H1 (cell line): ENCODE measurements around the gene MAP4K5. TPM values are rescaled to one million over a fixed set of nuclear protein-coding genes. Genes with fewer than 3 reads are reported as not detected.

Experiments used
- CTCF ChIA-PET: fragments of 300-600 bp; sonication (Branson Sonifier 250); formaldehyde crosslinking; loops from one replicate; lab custom pipeline; 2021; ENCODE audit not compliant: partially characterized antibody; lab: Charles Lee
- POLR2A ChIA-PET: fragments of 300-600 bp; sonication (Branson Sonifier 250); formaldehyde crosslinking; loops from one replicate; lab custom pipeline; 2021; ENCODE audit warnings: inconsistent platforms; ENCODE audit not compliant: partially characterized antibody; lab: Charles Lee
- DNase-seq, 2 experiments: peaks; one replicate each; pipeline versions ENCODE4 v3.0.0 to v3.0.0-alpha.2; 2010 to 2022; ENCODE audit warnings: low spot score in 2 of 2, low read depth in 1 of 2, mixed read lengths in 1 of 2
- FAIRE-seq: peaks from 2 replicates; lab custom pipeline; 2011; peaks lifted over from hg19 to GRCh38; lab: Jason Lieb, UNC
- H2AFZ ChIP-seq: 2 replicates; pipeline ENCODE4 v1.8.1; 2012; ENCODE audit warnings: low read length, inconsistent platforms
- H2AK5ac ChIP-seq: 2 replicates; pipeline ENCODE4 v1.6.1; 2013; ENCODE audit warnings: low read depth, low read length
- H2BK120ac ChIP-seq: replicated peaks from 2 replicates; pipeline ENCODE3; 2013; ENCODE audit warnings: low read depth, low read length, inconsistent platforms
- H2BK12ac ChIP-seq: 2 replicates; pipeline ENCODE4 v1.6.1; 2013; ENCODE audit warnings: low read depth, low read length
- H2BK15ac ChIP-seq: 2 replicates; pipeline ENCODE4 v1.6.1; 2013; ENCODE audit warnings: low read length
- H2BK20ac ChIP-seq: 2 replicates; pipeline ENCODE4 v1.6.1; 2013; ENCODE audit warnings: low read length
- H2BK5ac ChIP-seq: 2 replicates; pipeline ENCODE4 v1.6.1; 2013; ENCODE audit warnings: low read depth, low read length
- H3K14ac ChIP-seq: 2 replicates; pipeline ENCODE4 v1.6.1; 2013; ENCODE audit warnings: inconsistent platforms; ENCODE audit not compliant: insufficient read length
- H3K18ac ChIP-seq: 2 replicates; pipeline ENCODE4 v1.6.1; 2013; ENCODE audit warnings: low read length; ENCODE audit errors: extremely low read depth
- H3K23ac ChIP-seq: 2 replicates; pipeline ENCODE4 v1.6.1; 2013; ENCODE audit warnings: inconsistent platforms; ENCODE audit not compliant: insufficient read length
- H3K23me2 ChIP-seq: 2 replicates; pipeline ENCODE4 v1.6.1; 2013; ENCODE audit warnings: low read depth, low read length
- H3K27ac ChIP-seq: 2 replicates; pipeline ENCODE4 v1.6.1; 2011; ENCODE audit warnings: low read depth, low read length, inconsistent platforms
- H3K27me3 ChIP-seq, 4 experiments: replicated peaks in 1 of 4; 1 replicate in 1 of 4; 2 replicates in 3 of 4; pipeline versions ENCODE4 v1.6.1 to v1.8.1; 2011 to 2013; ENCODE audit warnings: low read length in 3 of 4, mild to moderate bottlenecking in 3 of 4, inconsistent platforms in 2 of 4, mixed read lengths in 2 of 4, moderate library complexity in 1 of 4; ENCODE audit not compliant: control insufficient read depth in 3 of 4, insufficient read depth in 3 of 4; ENCODE audit errors: extremely low read depth in 1 of 4
- H3K36me3 ChIP-seq, 4 experiments: 2 replicates each; pipeline versions ENCODE4 v1.6.1 to v1.8.1; 2011 to 2013; ENCODE audit warnings: mild to moderate bottlenecking in 4 of 4, low read length in 3 of 4, moderate library complexity in 2 of 4, control low read depth in 1 of 4, inconsistent platforms in 1 of 4; ENCODE audit not compliant: insufficient read depth in 4 of 4, control insufficient read depth in 2 of 4
- H3K4ac ChIP-seq: replicated peaks from 2 replicates; pipeline ENCODE3; 2013; ENCODE audit warnings: low read length, low read depth, mixed read lengths, inconsistent platforms; ENCODE audit not compliant: insufficient read length
- H3K4me1 ChIP-seq, 4 experiments: replicated peaks in 1 of 4; 1 replicate in 1 of 4; 2 replicates in 3 of 4; pipeline versions ENCODE4 v1.6.1 to v1.8.1; 2011 to 2013; ENCODE audit warnings: low read length in 3 of 4, inconsistent platforms in 2 of 4, mixed read lengths in 1 of 4; ENCODE audit not compliant: insufficient read depth in 4 of 4, control insufficient read depth in 3 of 4
- H3K4me2 ChIP-seq, 2 experiments: 2 replicates each; pipeline versions ENCODE4 v1.6.1 to v1.8.1; 2011 to 2013; ENCODE audit warnings: low read depth in 2 of 2, low read length in 2 of 2, control low read depth in 1 of 2, inconsistent platforms in 1 of 2, mild to moderate bottlenecking in 1 of 2; ENCODE audit not compliant: insufficient read depth in 1 of 2
- H3K4me3 ChIP-seq, 4 experiments: fragments of 200-600, 300-600 bp in 1 of 4; sonication (generic), shearing (Covaris generic), sonication (Bioruptor Twin) in 1 of 4; 2 replicates each; pipeline versions ENCODE4 v1.5.1 to v1.8.1; 2011 to 2016; ENCODE audit warnings: low read length in 4 of 4, low read depth in 3 of 4, control low read depth in 2 of 4, inconsistent platforms in 2 of 4, mild to moderate bottlenecking in 2 of 4, mixed read lengths in 1 of 4, moderate library complexity in 1 of 4; ENCODE audit not compliant: insufficient read depth in 2 of 4; ENCODE audit errors: extremely low read depth in 1 of 4
- H3K56ac ChIP-seq: replicated peaks from 2 replicates; pipeline ENCODE3; 2013; ENCODE audit warnings: low read depth, mild to moderate bottlenecking, mixed read lengths, low read length, inconsistent platforms; ENCODE audit not compliant: insufficient read length
- H3K79me1 ChIP-seq: 2 replicates; pipeline ENCODE4 v1.6.1; 2013; ENCODE audit warnings: low read depth, low read length, control low read depth
- H3K79me2 ChIP-seq, 2 experiments: 2 replicates each; pipeline versions ENCODE4 v1.6.1 to v1.8.1; 2012 to 2013; ENCODE audit warnings: low read length in 2 of 2, mild to moderate bottlenecking in 2 of 2, inconsistent platforms in 1 of 2; ENCODE audit not compliant: insufficient read depth in 2 of 2, control insufficient read depth in 1 of 2
- H3K9ac ChIP-seq, 4 experiments: replicated peaks in 1 of 4; 1 replicate in 1 of 4; 2 replicates in 3 of 4; pipeline versions ENCODE4 v1.6.1 to v1.8.1; 2011 to 2013; ENCODE audit warnings: low read depth in 3 of 4, low read length in 3 of 4, control low read depth in 2 of 4, mild to moderate bottlenecking in 2 of 4, moderate library complexity in 2 of 4, inconsistent platforms in 1 of 4; ENCODE audit errors: extremely low read depth in 1 of 4
- H3K9me3 ChIP-seq, 2 experiments: 2 replicates each; pipeline versions ENCODE4 v1.6.1 to v1.8.1; 2012 to 2013; ENCODE audit warnings: mild to moderate bottlenecking in 2 of 2, moderate library complexity in 2 of 2, control low read depth in 1 of 2, inconsistent platforms in 1 of 2, low read depth in 1 of 2, low read length in 1 of 2, mixed read lengths in 1 of 2; ENCODE audit not compliant: insufficient read depth in 2 of 2
- H4K20me1 ChIP-seq, 2 experiments: replicated peaks in 1 of 2; 2 replicates each; pipeline versions ENCODE3 to v1.8.1; 2011 to 2013; ENCODE audit warnings: inconsistent platforms in 2 of 2, low read length in 2 of 2, mild to moderate bottlenecking in 1 of 2; ENCODE audit not compliant: insufficient read depth in 2 of 2, control insufficient read depth in 1 of 2
- H4K5ac ChIP-seq: 2 replicates; pipeline ENCODE4 v1.6.1; 2013; ENCODE audit warnings: low read length, low read depth, mixed read lengths, inconsistent platforms; ENCODE audit not compliant: insufficient read length
- H4K8ac ChIP-seq: 2 replicates; pipeline ENCODE4 v1.8.0; 2013; ENCODE audit warnings: mild to moderate bottlenecking, moderate library complexity, low read length, inconsistent platforms; ENCODE audit not compliant: insufficient read depth; ENCODE audit errors: extremely low read depth
- H4K91ac ChIP-seq: replicated peaks from 2 replicates; pipeline ENCODE3; 2013; ENCODE audit warnings: low read length, mixed read lengths, inconsistent platforms; ENCODE audit not compliant: insufficient read length
- RFX5 ChIP-seq: IDR thresholded peaks from 2 replicates; pipeline ENCODE4 v1.6.1; 2011; ENCODE audit warnings: low read depth, low read length, improper control_type of control experiment, borderline replicate concordance
- SP2 ChIP-seq: IDR thresholded peaks from 2 replicates; pipeline ENCODE4 v1.6.1; 2012; ENCODE audit warnings: mild to moderate bottlenecking, low read length, inconsistent platforms
- TCF12 ChIP-seq: IDR thresholded peaks from 2 replicates; pipeline ENCODE4 v1.6.1; 2011; ENCODE audit warnings: low read depth, mild to moderate bottlenecking, low read length
- WGBS, 2 experiments: shearing (Covaris generic) in 1 of 2; methylation state at CpG; one replicate each; pipeline versions ENCODE4 v1.1.6 to v1.1.7; 2013 to 2015; ENCODE audit warnings: low lambda C conversion rate in 2 of 2, mixed read lengths in 2 of 2, inconsistent platforms in 1 of 2, low coverage in 1 of 2, missing lambda C conversion rate in 1 of 2; ENCODE audit not compliant: insufficient replicate concordance in 2 of 2, insufficient coverage in 1 of 2, insufficient read length in 1 of 2; ENCODE audit errors: extremely low coverage in 1 of 2, missing lambda C conversion rate in 1 of 2; 5-methylcytosine and 5-hydroxymethylcytosine counted together
- polyA plus RNA-seq, 7 experiments: library from polyadenylated mRNA; depleted of rRNA in 3 of 7; stranded (reverse) in 5 of 7; unstranded in 2 of 7; fragments of >200 nt in 5 of 7; fragments of 200-250 nt in 2 of 7; gene quantifications; 1 replicate in 5 of 7; 2 replicates in 1 of 7; 4 replicates in 1 of 7; pipeline versions ENCODE4 v1.2.1 to v1.2.3, GENCODE V29; 2011 to 2013; ENCODE audit warnings: missing spikeins in 2 of 7, mixed read lengths in 2 of 7
- total RNA-seq: library from RNA; stranded (reverse); fragmentation: NEBNext Ultra II Directional; extraction: Animal tissue kit (Norgen Biotek cat#: 25700); gene quantifications from 2 replicates; pipeline ENCODE4 v1.2.1, GENCODE V29; 2021

The MAP4K5 gene
- total and polyA plus RNA-seq, 2 of the 8 experiments (the other 6 are each of a cell fraction or from before 2014, with no cell fraction given): 7.6 to 34.5 TPM

GRCh38 chr14:50529288-50530179 is 2.8 kb downstream of the MAP4K5 start:
- Histone ChIP-seq H2BK120ac (no peak overlapping the region), H3K56ac (no peak overlapping the region), H2BK20ac (0 out of 2 replicates have a peak overlapping the region, but pooled peaks have one; percentile 37), H3K27ac (no peak overlapping the region), H4K20me1 (peaks cover 0 to 10% of the 10 kb centered on the region in 2 experiments), H4K5ac (no peak overlapping the region), H3K4me1 (peaks cover 0 to 6% (median 5%) of the 10 kb centered on the region in 4 experiments; a peak in 3 of 7 replicates), H3K4me3 (peak overlapping the region in 2 of 4 experiments; percentile 4 to 91; a peak in 1 of 8 replicates), H2BK15ac (no peak overlapping the region), H2BK12ac (peak overlapping the region; percentile 84; the same call in 1 of the 2 replicates), H2AFZ (no peak overlapping the region), H3K4me2 (peak overlapping the region; percentile 47 to 77), H3K23me2 (peaks cover 11% of the 10 kb centered on the region)
- no peak for FAIRE-seq
- WGBS, 2 experiments: 85 to 100% methylated on average over 1 to 6 of the region's 6 CpGs
- TF ChIP-seq RFX5: no peak
- TF ChIP-seq TCF12: no peak
- no peak for TF ChIP-seq SP2
- TF ChIP-seq, all 59 proteins: peak for 0
- Histone ChIP-seq H4K91ac (no peak overlapping the region), H2BK5ac (no peak overlapping the region), H3K27me3 (peaks cover 0 to 1% (median 0%) of the 10 kb centered on the region in 4 experiments; a peak in 1 of 7 replicates), H3K9ac (no peak overlapping the region; a peak in 1 of 7 replicates), H3K14ac (no peak overlapping the region), H3K4ac (no peak overlapping the region), H3K23ac (no peak overlapping the region), H4K8ac (no peak overlapping the region), H2AK5ac (0 out of 2 replicates have a peak overlapping the region, but pooled peaks have one; percentile 71), H3K79me1 (0 out of 2 replicates have a peak, but pooled peaks cover 3% of the 10 kb centered on the region), H3K18ac (no peak overlapping the region), H3K36me3 (no peaks in the 10 kb centered on the region; a peak in 1 of 8 replicates), H3K9me3 (no peaks in the 10 kb centered on the region), H3K79me2 (peaks cover 13 to 71% of the 10 kb centered on the region in 2 experiments)
- ChIA-PET CTCF (interaction anchor here (0.9 to 1.2 kb wide), 2 partner anchors 13 to 211 kb away, joined by 3 to 6 read pairs; no protein-coding TSS in a partner anchor), POLR2A (interaction anchor here (1.4 to 1.5 kb wide), 2 partner anchors 11 to 15 kb away, joined by 3 read pairs; no protein-coding TSS in a partner anchor)
- no peak for DNase-seq
